ENCODE results near the gene NBEAL2. TPM values are rescaled to one million over a fixed set of nuclear protein-coding genes. Genes with fewer than 3 reads are reported as not detected.

NBEAL2 gene
- total RNA-seq, 1 experiment from 2014 or later = 50.7 TPM

DNA sequence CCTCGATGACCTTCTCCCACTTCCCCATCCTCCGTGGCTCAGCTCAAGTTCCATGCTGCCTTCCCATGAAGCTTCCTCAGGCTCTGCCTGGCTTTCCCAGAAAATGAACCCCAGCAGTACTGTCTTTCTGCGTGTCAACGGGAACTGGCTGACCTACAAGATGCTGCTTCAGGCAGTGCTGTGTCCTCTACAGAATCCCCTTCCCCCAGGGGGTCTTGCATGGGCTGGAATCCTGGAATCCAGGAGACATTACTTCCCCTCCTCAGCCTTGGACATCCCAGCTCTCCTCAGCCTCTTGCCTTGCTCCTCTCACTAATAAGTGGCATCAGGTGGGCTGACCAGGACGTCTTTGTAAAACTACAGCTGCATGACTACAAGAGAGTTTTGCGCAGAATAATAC is 8.3 kb upstream of the NBEAL2 start:
- Histone ChIP-seq H3K4me2 (ENCODE audit: low read length) (no peak overlapping the region), H3K9me3 (ENCODE audit: low read length) (no peaks in the 10 kb centered on the region), H3K36me3 (ENCODE audit: low read depth, low read length) (peaks cover 8% of the 10 kb centered on the region; the same call in 1 of the 2 replicates), H3K9me2 (replicated peaks; ENCODE audit: low read length) (no peaks in the 10 kb centered on the region), H3K27ac (ENCODE audit: low read length) (no peak overlapping the region), H3K9ac (ENCODE audit: low read length) (no peak overlapping the region), H3K27me3 (ENCODE audit: low read length) (no peaks in the 10 kb centered on the region), H4K20me1 (ENCODE audit: low read length) (peaks cover 84% of the 10 kb centered on the region), H3K4me1 (ENCODE audit: insufficient read depth, low read length) (peaks cover 7% of the 10 kb centered on the region; the same call in 1 of the 2 replicates), H3K79me2 (ENCODE audit: low read length) (peaks cover 100% of the 10 kb centered on the region), H3K4me3 (ENCODE audit: low read length) (no peak overlapping the region), H3F3A (ENCODE audit: low read length, unreplicated experiment) (no peaks in the 10 kb centered on the region), H2AFZ (ENCODE audit: low read length) (no peak overlapping the region)
- no peak for ATAC-seq
- CTCF ChIA-PET = no interaction called here
- POLR2A ChIA-PET (ENCODE audit: unreplicated experiment) = no interaction called here
- no peak for DNase-seq
- TF ChIP-seq EZH2phosphoT487 (IDR thresholded peaks at IDR 0.05; ENCODE audit: borderline replicate concordance, low read length) = no peak
- TF ChIP-seq, protein P1, sequence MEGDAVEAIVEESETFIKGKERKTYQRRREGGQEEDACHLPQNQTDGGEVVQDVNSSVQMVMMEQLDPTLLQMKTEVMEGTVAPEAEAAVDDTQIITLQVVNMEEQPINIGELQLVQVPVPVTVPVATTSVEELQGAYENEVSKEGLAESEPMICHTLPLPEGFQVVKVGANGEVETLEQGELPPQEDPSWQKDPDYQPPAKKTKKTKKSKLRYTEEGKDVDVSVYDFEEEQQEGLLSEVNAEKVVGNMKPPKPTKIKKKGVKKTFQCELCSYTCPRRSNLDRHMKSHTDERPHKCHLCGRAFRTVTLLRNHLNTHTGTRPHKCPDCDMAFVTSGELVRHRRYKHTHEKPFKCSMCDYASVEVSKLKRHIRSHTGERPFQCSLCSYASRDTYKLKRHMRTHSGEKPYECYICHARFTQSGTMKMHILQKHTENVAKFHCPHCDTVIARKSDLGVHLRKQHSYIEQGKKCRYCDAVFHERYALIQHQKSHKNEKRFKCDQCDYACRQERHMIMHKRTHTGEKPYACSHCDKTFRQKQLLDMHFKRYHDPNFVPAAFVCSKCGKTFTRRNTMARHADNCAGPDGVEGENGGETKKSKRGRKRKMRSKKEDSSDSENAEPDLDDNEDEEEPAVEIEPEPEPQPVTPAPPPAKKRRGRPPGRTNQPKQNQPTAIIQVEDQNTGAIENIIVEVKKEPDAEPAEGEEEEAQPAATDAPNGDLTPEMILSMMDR (conservative IDR thresholded peaks at IDR 0.05; ENCODE audit: low read depth, low read length) = no peak
- TF ChIP-seq EZH2 (IDR thresholded peaks at IDR 0.05; ENCODE audit: low read length, unreplicated experiment) = no peak
- intact Hi-C loops (cut with micrococcal nuclease) = no loop called here
- BruUV-seq (replicated peaks) = no TSS peak

DNA sequence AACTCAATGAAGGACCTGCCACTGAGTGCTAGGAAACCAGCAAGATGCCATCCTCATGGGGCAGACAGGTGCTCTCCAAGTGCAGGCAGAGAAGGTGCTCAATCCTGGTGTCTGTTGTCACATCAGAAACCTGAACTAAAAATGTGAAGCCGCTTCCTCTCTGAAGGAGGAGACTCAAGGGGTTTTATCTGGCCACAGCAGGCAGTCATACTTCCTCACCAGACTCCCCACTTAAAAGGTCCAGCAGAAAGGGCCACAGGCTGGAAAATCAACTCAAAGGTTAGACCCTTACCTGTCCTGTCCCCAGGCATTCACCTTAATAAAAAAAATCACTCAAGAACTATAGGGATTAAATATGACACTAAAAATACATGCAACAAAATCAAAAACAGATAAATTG is 7.7 kb upstream of the NBEAL2 start:
- Histone ChIP-seq H3K9ac (ENCODE audit: low read length) (no peak overlapping the region), H3K27ac (ENCODE audit: low read length) (no peak overlapping the region), H2AFZ (ENCODE audit: low read length) (no peak overlapping the region), H3K9me3 (ENCODE audit: low read length) (no peaks in the 10 kb centered on the region), H3K9me2 (replicated peaks; ENCODE audit: low read length) (no peaks in the 10 kb centered on the region), H3K4me3 (ENCODE audit: low read length) (no peak overlapping the region), H3K79me2 (ENCODE audit: low read length) (peaks cover 98% of the 10 kb centered on the region), H3K36me3 (ENCODE audit: low read depth, low read length) (peaks cover 8% of the 10 kb centered on the region; the same call in 1 of the 2 replicates), H3K27me3 (ENCODE audit: low read length) (no peaks in the 10 kb centered on the region), H3K4me2 (ENCODE audit: low read length) (no peak overlapping the region), H3F3A (ENCODE audit: low read length, unreplicated experiment) (no peaks in the 10 kb centered on the region), H3K4me1 (ENCODE audit: insufficient read depth, low read length) (peaks cover 7% of the 10 kb centered on the region; the same call in 1 of the 2 replicates), H4K20me1 (ENCODE audit: low read length) (peaks cover 80% of the 10 kb centered on the region)
- DNase-seq = no peak
- TF ChIP-seq EZH2 (IDR thresholded peaks at IDR 0.05; ENCODE audit: low read length, unreplicated experiment) = no peak
- TF ChIP-seq, protein P1 (conservative IDR thresholded peaks at IDR 0.05; ENCODE audit: low read depth, low read length) = no peak
- TF ChIP-seq EZH2phosphoT487 (IDR thresholded peaks at IDR 0.05; ENCODE audit: borderline replicate concordance, low read length) = no peak
- no TSS peak for BruUV-seq (replicated peaks)
- ChIA-PET CTCF (no interaction called here), POLR2A (ENCODE audit: unreplicated experiment) (no interaction called here)
- ATAC-seq = no peak
- intact Hi-C loops (cut with micrococcal nuclease) = no loop called here

DNA sequence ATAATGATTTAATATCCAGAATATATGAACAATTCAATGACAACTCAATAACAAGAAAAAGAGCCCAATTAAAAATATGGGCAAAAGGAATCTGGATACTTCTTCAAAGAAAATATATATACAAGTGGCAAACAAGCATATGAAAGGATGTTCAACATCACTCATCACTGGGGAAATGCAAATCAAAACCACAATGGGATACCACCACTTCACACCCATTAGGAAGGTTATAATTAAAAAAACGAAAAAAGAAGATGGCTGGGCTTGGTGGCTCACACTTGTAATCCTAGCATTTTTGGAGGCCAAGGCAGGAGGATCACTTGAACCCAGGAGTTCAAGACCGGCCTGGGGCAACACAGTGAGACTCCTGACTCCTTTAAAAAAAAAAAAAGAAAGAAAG is 7.1 kb upstream of the NBEAL2 start:
- no peaks in the 10 kb centered on the region for H3K27me3 ChIP-seq (ENCODE audit: low read length)
- BruUV-seq (replicated peaks) = no TSS peak
- peaks cover 8% of the 10 kb centered on the region; the same call in 1 of the 2 replicates for H3K36me3 ChIP-seq (ENCODE audit: low read depth, low read length)
- peaks cover 9% of the 10 kb centered on the region; the same call in 1 of the 2 replicates for H3K4me1 ChIP-seq (ENCODE audit: insufficient read depth, low read length)
- no peak overlapping the region for H2AFZ ChIP-seq (ENCODE audit: low read length)
- no peak overlapping the region for H3K4me3 ChIP-seq (ENCODE audit: low read length)
- CTCF ChIA-PET = no interaction called here
- intact Hi-C loops (cut with micrococcal nuclease) = no loop called here
- no peak for DNase-seq
- H3K9me3 ChIP-seq (ENCODE audit: low read length) = no peaks in the 10 kb centered on the region
- POLR2A ChIA-PET (ENCODE audit: unreplicated experiment) = no interaction called here
- H3K79me2 ChIP-seq (ENCODE audit: low read length) = peaks cover 91% of the 10 kb centered on the region
- no peak for TF ChIP-seq EZH2phosphoT487 (IDR thresholded peaks at IDR 0.05; ENCODE audit: borderline replicate concordance, low read length)
- no peak for TF ChIP-seq EZH2 (IDR thresholded peaks at IDR 0.05; ENCODE audit: low read length, unreplicated experiment)
- TF ChIP-seq, protein P1 (conservative IDR thresholded peaks at IDR 0.05; ENCODE audit: low read depth, low read length) = no peak
- H3K4me2 ChIP-seq (ENCODE audit: low read length) = no peak overlapping the region
- H3K27ac ChIP-seq (ENCODE audit: low read length) = no peak overlapping the region
- no peak overlapping the region for H3K9ac ChIP-seq (ENCODE audit: low read length)
- H3K9me2 ChIP-seq (replicated peaks; ENCODE audit: low read length) = no peaks in the 10 kb centered on the region
- no peaks in the 10 kb centered on the region for H3F3A ChIP-seq (ENCODE audit: low read length, unreplicated experiment)
- no peak for ATAC-seq
- H4K20me1 ChIP-seq (ENCODE audit: low read length) = peaks cover 73% of the 10 kb centered on the region

Data from PC-3 (cell line).